OCI-LY1 (cell line): ENCODE data around the gene PTX4.

Experiments
- H2AFZ ChIP-seq: fragments of 200-600 bp; sonication (generic), shearing (Covaris generic); 2 replicates; pipeline ENCODE4 v1.6.0; 2014; ENCODE audit warnings: antibody characterized with exemption, mild to moderate bottlenecking, low read length
- H3F3A ChIP-seq: fragments of 200-600 bp; sonication (generic), shearing (Covaris generic); 2 replicates; pipeline ENCODE4 v1.6.0; 2014; ENCODE audit warnings: mild to moderate bottlenecking, antibody characterized with exemption, low read length, moderate library complexity; ENCODE audit not compliant: insufficient read depth
- H3K27ac ChIP-seq: fragments of 200-600 bp; sonication (generic); 2 replicates; pipeline ENCODE4 v1.5.1; 2014; ENCODE audit warnings: low read length, mixed run types, mild to moderate bottlenecking, low read depth; ENCODE audit not compliant: poor library complexity, severe bottlenecking
- H3K27me3 ChIP-seq: fragments of 200-600 bp; sonication (generic); 2 replicates; pipeline ENCODE4 v1.6.0; 2014; ENCODE audit warnings: antibody characterized with exemption, mild to moderate bottlenecking, low read length, moderate library complexity; ENCODE audit not compliant: insufficient read depth
- H3K36me3 ChIP-seq: fragments of 200-600 bp; sonication (generic); 2 replicates; pipeline ENCODE4 v1.6.1; 2014; ENCODE audit warnings: mild to moderate bottlenecking, antibody characterized with exemption, low read length, moderate library complexity, mixed read lengths; ENCODE audit not compliant: insufficient read depth
- H3K4me1 ChIP-seq: fragments of 200-600 bp; sonication (generic); 2 replicates; pipeline ENCODE4 v1.5.1; 2014; ENCODE audit warnings: mild to moderate bottlenecking, low read length, moderate library complexity; ENCODE audit not compliant: insufficient read depth, severe bottlenecking
- H3K4me2 ChIP-seq: fragments of 200-600 bp; sonication (generic), shearing (Covaris generic); 2 replicates; pipeline ENCODE4 v1.6.1; 2014; ENCODE audit warnings: low read length
- H3K4me3 ChIP-seq: fragments of 200-600 bp; sonication (generic); 2 replicates; pipeline ENCODE4 v1.5.1; 2014; ENCODE audit warnings: low read length, low read depth, mild to moderate bottlenecking, mixed read lengths; ENCODE audit not compliant: poor library complexity, severe bottlenecking
- H3K79me2 ChIP-seq: fragments of 200-600 bp; shearing (Covaris generic); 2 replicates; pipeline ENCODE4 v1.6.1; 2016; ENCODE audit warnings: mixed run types, low read length, mixed read lengths; ENCODE audit not compliant: insufficient read depth
- H3K9ac ChIP-seq: fragments of 200-600 bp; sonication (generic), shearing (Covaris generic); 2 replicates; pipeline ENCODE4 v1.6.1; 2014; ENCODE audit warnings: mild to moderate bottlenecking, low read length, mixed read lengths
- H3K9me2 ChIP-seq: fragments of 200-600 bp; sonication (generic), shearing (Covaris generic); 2 replicates; pipeline ENCODE4 v1.6.1; 2014; ENCODE audit warnings: low read depth, mild to moderate bottlenecking, low read length, mixed read lengths
- H3K9me3 ChIP-seq: fragments of 200-600 bp; shearing (Covaris generic); 2 replicates; pipeline ENCODE4 v1.6.1; 2014; ENCODE audit warnings: low read length, mixed read lengths
- H4K20me1 ChIP-seq: fragments of 200-600 bp; sonication (generic), shearing (Covaris generic); 2 replicates; pipeline ENCODE4 v1.6.0; 2016; ENCODE audit warnings: mild to moderate bottlenecking, low read length; ENCODE audit not compliant: insufficient read depth
- CTCF ChIP-seq: fragments of 200-600 bp; sonication (generic), shearing (Covaris generic); IDR thresholded peaks from 2 replicates; pipeline ENCODE4 v1.5.1; 2017; ENCODE audit warnings: mild to moderate bottlenecking, antibody characterized with exemption, low read length, moderate library complexity, mixed read lengths
- EZH2 ChIP-seq: fragments of 200-600 bp; sonication (generic), shearing (Covaris generic); IDR thresholded peaks from 2 replicates; pipeline ENCODE4 v1.8.0; 2017; ENCODE audit warnings: borderline replicate concordance, mixed run types, mild to moderate bottlenecking, antibody characterized with exemption, low read length, moderate library complexity, mixed read lengths

Gene PTX4

GRCh38 chr16:1505073-1505844, 16.5 kb upstream of the PTX4 start:
- Histone ChIP-seq H3K9ac (no peak overlapping the region), H3K36me3 (peaks cover 49% of the 10 kb centered on the region)
- TF ChIP-seq EZH2 (no peak), CTCF (no peak)

GRCh38 chr16:1503110-1503955, 14.6 kb upstream of the PTX4 start:
- no peak overlapping the region for H3K27ac ChIP-seq
- H3K36me3 ChIP-seq: peaks cover 49% of the 10 kb centered on the region
- no peaks in the 10 kb centered on the region for H4K20me1 ChIP-seq
- H3K4me1 ChIP-seq: no peaks in the 10 kb centered on the region
- H3K79me2 ChIP-seq: no peaks in the 10 kb centered on the region
- H3K9me3 ChIP-seq: no peaks in the 10 kb centered on the region
- H3K4me2 ChIP-seq: no peak overlapping the region
- H2AFZ ChIP-seq: no peak overlapping the region
- no peak for TF ChIP-seq CTCF
- TF ChIP-seq EZH2: no peak
- H3F3A ChIP-seq: no peaks in the 10 kb centered on the region
- no peaks in the 10 kb centered on the region for H3K9me2 ChIP-seq
- H3K27me3 ChIP-seq: no peaks in the 10 kb centered on the region
- no peak overlapping the region for H3K4me3 ChIP-seq
- no peak overlapping the region for H3K9ac ChIP-seq

More at GRCh38 chr16:1505073-1505844, 16.5 kb upstream of the PTX4 start:
- H3K4me1 ChIP-seq: no peaks in the 10 kb centered on the region
- no peaks in the 10 kb centered on the region for H3K79me2 ChIP-seq
- H4K20me1 ChIP-seq: no peaks in the 10 kb centered on the region
- no peaks in the 10 kb centered on the region for H3F3A ChIP-seq
- no peak overlapping the region for H3K27ac ChIP-seq
- no peak overlapping the region for H3K4me3 ChIP-seq
- no peaks in the 10 kb centered on the region for H3K9me3 ChIP-seq
- no peak overlapping the region for H2AFZ ChIP-seq
- H3K27me3 ChIP-seq: no peaks in the 10 kb centered on the region
- no peak overlapping the region for H3K4me2 ChIP-seq
- no peaks in the 10 kb centered on the region for H3K9me2 ChIP-seq

- Histone ChIP-seq H2AFZ (no peak overlapping the region), H3K4me2 (no peak overlapping the region), H3K9me3 (no peaks in the 10 kb centered on the region), H4K20me1 (no peaks in the 10 kb centered on the region), H3K27ac (no peak overlapping the region), H3K4me1 (no peaks in the 10 kb centered on the region), H3K9ac (no peak overlapping the region), H3K9me2 (no peaks in the 10 kb centered on the region), H3K79me2 (no peaks in the 10 kb centered on the region), H3F3A (no peaks in the 10 kb centered on the region), H3K4me3 (no peak overlapping the region), H3K27me3 (no peaks in the 10 kb centered on the region), H3K36me3 (peaks cover 54% of the 10 kb centered on the region)
- TF ChIP-seq CTCF (no peak), EZH2 (no peak)
Measured at GRCh38 chr16:1502092-1503004, 13.6 kb upstream of the PTX4 start.
